NCI-H2171 treated with DMSO at 0.1 percent for 48 hours (cell line): ENCODE data around the gene PLEKHA3.
"Not testable (repeated sequence)": the region's sequence is repeated elsewhere in the genome, so short reads cannot be mapped to it uniquely, and the experiment has no call there.

Experiments
- DNase-seq: peaks from one replicate; lab custom pipeline; 2025; lab: John Stamatoyannopoulos, UW

PLEKHA3 gene

DNA sequence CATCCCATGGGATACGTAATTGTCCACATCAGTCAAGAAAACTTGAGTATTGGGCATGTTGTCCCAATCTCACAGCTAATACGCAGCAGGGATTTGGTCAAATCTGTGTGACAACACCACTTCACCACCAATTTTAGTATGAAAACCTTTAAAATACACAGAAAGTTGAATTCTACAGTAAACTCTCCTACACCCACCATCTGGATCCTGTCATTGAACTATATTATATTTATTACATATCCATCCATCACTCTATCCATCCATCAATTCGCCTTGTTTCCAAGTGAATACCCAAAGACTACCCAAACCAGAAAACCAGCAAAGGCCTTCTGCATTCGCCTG, 1.0 kb upstream of the PLEKHA3 start:
- DNase-seq: no peak

- no peak for DNase-seq
Observed at GRCh38 chr2:178479758-178480226, 465 bp upstream of the PLEKHA3 start.

GRCh38 chr2:178482437-178482836, 2.2 kb downstream of the PLEKHA3 start:
- DNase-seq: no peak

DNA sequence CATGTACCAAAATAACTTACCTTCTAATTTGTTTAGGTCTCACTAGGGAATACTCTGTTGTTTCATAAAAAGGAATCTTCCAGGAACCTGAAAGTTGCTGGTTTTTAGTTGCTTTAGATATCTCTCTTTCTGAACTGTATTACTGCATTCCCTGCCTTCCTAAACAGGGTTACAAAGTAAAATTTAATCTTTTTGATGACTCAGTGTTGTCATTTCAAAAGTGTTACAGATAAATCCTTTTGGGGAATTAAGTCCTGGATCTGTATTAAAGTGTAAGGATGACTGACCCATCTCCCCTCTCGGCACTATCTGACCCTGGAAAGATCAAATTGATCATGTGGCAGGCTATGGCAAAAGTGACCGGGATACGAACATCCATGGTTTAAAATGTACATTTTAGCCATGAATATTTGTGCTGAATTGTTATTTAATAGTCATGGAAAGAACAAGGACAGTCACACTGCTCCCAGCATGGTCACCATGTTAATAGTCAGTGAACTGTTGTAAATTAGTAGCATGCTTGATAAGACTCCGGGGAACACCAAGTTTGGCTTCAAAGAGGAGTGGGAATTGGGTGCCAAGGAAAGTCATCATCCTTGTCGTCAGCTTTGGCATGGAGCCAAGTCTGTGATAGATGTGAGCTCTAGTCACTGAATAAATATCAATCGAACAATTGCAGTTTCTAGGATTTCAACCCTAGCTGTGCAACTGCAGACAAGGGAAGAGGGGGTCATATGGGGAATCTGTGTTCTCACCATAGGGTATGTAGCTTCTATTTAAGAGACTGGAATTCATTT, 4.2 kb downstream of the PLEKHA3 start:
- DNase-seq: peak; percentile 44

DNA sequence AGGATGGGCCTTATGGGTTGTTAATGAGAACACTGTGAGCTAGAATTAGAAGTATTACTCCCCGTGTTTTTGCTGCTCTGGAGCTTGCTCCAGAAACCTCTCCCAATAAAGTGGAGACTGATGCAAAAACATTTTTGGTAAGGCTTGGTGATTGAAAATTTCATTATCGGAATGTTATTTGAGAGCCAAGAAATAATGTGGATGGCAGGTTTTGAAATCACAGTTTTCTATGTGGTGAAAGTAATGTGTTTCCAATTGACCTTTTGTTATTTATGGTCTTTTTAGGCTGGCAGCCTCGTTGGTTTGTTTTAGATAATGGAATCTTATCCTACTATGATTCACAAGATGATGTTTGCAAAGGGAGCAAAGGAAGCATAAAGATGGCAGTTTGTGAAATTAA, 5.1 kb downstream of the PLEKHA3 start:
- DNase-seq: no peak

DNA sequence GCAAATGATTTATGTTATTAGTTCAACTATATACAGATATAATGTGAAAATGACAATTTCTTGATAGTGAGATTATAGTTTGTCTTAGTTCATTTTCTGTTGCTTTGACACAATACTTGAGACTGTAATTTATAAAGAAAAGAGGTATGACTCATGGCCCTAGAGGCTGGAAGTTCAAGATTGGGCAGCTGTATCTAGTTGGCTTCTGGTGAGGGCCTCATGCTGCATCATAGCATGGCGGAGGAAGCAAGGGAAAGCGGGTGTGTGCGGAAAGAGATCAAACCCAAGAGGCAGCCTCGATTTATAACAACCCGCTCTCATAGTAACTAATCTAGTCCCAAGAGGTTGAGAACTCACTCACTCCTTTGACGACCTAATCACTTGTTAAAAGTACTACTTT, 11.4 kb downstream of the PLEKHA3 start:
- no peak for DNase-seq

DNA sequence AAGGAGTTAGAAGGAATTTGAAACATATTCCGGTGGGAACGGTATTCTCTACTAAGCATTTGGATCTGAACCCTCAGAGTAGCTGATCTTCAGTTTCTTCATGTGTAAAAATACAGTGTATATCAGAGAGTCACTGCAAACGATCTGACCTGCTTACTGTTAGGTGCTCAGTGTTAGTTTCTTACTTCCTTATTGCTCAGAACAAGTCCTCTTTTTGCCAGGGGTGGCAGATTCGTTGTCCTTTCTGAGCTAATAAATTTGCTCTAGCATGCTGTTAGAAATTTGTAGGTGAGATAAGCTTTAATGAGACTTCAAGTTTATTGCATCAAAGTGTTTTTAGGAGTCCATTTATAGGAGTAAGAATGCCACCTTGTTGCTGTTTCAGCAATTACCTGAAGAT, 15.8 kb downstream of the PLEKHA3 start:
- no peak for DNase-seq

DNA sequence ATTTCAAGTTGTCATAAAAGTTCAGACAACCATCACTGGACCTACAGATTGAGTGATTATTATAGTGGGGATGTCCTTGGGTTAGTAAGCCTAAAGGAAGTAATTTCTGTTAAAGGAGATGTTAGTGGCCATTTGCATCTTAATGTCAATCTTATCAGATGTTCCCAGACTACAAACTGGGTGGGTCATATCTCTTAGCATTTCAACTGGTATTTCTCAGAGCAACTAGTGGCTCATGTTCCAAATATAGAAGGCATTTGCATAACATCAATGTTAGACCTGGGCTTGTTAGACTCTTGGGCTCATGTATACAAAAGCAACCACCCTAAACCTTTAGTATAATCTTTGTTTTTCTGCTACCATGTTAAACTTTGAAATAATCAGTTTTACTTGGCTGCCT, 17.9 kb downstream of the PLEKHA3 start:
- DNase-seq: no peak

DNA sequence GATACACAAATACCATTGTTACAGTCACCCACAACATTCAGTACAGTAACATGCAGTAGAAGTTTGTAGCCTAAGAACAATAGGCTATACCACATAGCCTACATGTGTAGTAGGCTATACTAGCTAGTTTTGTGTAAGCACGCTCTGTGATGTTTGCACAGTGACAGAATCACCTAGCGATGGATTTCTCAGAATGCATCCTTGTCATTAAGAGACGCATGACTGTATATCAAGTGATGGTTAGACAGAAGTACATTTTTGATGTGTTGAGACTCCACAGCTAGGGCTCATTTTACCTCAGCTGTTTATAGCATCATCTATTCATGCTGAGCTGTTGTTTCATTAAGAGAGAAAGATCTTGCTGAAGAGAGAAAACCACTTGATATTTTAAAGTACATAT, 19.4 kb downstream of the PLEKHA3 start:
- no peak for DNase-seq

- DNase-seq: no peak
Observed at GRCh38 chr2:178502751-178503150, 22.5 kb downstream of the PLEKHA3 start.

DNA sequence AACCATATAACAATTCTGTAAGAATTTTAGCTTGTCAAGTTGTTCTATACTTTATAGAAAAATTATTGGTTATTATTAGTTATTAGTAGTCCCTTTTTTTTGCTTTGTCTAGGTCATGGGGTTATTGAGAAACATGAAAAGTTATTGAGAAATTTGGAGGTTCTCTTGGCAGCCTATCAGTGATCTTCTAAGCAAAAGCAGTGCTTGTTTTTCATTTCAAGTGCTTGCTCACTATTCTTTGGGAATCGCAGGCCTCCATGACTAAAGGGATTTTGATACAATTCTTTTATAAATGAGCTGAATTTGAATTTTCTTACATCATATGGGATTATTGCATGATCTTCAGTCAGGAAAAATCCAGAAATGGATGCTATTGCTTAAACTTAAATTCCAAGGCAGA, 25.8 kb downstream of the PLEKHA3 start:
- DNase-seq: no peak

- no peak for DNase-seq
Observed at GRCh38 chr2:178506524-178506923, 26.3 kb downstream of the PLEKHA3 start.

- DNase-seq: no peak
Observed at GRCh38 chr2:178506949-178507348, 26.7 kb downstream of the PLEKHA3 start.

DNA sequence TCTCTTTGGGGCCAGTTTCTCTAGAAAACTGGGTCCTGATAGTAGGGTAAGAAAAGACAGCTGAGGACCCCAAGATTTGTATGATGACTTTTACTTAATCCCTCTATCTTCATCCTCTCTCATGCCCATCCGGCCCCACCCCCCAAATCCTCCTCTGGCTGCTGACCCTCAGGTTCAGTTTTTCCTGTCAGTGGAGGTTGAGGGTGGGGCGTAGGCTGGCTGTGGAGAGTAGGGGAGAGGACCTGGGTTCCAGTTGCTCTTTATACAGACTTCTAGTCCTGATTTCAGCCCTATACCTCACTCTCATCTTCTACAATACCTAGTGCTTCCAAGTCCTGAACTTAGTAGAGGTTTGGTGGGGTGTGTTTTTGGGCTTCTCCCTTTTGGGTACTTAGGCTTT, 28.4 kb downstream of the PLEKHA3 start:
- no peak for DNase-seq

GRCh38 chr2:178510384-178510783, 30.1 kb downstream of the PLEKHA3 start:
- no peak for DNase-seq

- no peak for DNase-seq
Observed at GRCh38 chr2:178512484-178512883, 32.2 kb downstream of the PLEKHA3 start.

- DNase-seq: no peak
Observed at GRCh38 chr2:178513876-178514275, 33.6 kb downstream of the PLEKHA3 start.

- DNase-seq: no peak
Observed at GRCh38 chr2:178514664-178515063, 34.4 kb downstream of the PLEKHA3 start.

- no peak for DNase-seq
Observed at GRCh38 chr2:178517496-178517895, 37.2 kb downstream of the PLEKHA3 start.

DNA sequence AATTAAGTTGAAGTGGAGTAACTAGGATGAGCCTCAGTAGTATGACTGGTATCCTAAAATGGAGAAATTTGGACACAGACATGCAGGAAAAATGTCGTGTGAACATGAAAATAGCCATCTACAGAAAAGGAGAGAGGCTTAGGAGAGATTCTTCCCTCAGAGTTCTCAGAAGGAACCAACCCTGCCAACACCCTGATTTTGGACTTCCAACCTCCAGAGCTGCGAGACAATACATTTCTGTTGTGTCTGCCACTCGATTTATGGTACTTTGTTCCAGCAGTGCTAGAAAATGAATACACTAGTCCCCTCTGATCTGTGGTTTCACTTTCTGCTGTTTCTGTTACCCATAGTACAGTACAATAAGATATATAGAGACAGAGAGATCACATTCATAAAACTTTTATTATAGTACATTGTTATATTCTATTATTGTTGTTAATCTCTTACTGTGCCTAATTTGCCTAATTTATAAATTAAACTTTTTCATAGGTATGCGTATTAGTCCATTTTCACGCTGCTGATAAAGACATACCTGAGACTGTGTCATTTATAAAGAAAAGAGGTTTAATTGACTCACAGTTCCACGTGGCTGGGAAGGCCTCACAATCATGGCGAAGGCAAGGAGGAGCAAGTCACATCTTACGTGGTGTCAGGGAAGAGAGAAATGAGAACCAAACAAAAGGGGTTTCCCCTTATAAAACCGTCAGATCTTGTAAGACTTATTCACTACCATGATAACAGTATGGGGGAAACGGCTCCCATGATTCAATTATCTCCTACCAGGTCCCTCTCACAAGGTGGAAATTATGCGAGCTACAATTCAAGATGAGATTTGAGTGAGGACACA, 41.3 kb downstream of the PLEKHA3 start:
- DNase-seq: no peak

- DNase-seq: peak; percentile 93
Observed at GRCh38 chr2:178522950-178523595, 42.8 kb downstream of the PLEKHA3 start.

DNA sequence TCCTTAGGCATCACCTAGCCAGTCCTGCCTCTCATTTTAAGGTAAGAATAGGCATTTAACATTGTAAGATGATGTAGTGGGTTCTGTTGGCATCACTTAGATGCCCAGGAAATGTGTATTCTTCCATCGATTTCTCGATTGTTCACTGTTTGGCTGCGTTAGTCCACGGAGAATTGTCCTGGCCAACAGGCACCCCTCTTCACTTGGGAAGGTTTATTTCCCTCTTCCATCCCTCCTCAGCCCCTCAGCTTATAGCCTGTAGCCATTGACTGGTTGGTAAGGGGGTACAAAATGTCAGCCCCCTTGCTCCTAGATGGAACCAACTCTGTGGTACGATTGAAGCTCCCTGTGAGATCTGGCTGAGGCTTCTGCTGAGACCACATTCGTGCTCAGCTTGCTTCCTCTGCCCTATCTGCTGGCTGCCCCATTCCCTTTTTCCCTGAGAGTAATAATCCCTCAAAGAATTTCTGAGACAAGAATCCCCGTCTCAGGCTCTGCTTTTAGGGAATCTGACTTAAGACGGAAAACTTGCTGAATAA, 43.4 kb downstream of the PLEKHA3 start:
- DNase-seq: no peak

DNA sequence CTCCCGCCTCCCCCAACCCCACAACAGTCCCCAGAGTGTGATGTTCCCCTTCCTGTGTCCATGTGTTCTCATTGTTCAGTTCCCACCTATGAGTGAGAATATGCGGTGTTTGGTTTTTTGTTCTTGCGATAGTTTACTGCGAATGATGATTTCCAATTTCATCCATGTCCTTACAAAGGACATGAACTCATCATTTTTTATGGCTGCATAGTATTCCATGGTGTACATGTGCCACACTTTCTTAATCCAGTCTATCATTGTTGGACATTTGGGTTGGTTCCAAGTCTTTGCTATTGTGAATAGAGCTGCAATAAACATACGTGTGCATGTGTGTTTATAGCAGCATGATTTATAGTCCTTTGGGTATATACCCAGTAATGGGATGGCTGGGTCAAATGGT, 44.8 kb downstream of the PLEKHA3 start:
- DNase-seq: not testable (repeated sequence)
